ENCODE results near the gene RBM20. TPM values are rescaled to one million over a fixed set of nuclear protein-coding genes. Genes with fewer than 3 reads are reported as not detected.

Gene RBM20
- total and polyA plus RNA-seq, 10 of the 15 experiments (the other 5 are each of a cell fraction or from before 2014, with no cell fraction given) = 0.04 to 0.26 (median 0.15) TPM

DNA sequence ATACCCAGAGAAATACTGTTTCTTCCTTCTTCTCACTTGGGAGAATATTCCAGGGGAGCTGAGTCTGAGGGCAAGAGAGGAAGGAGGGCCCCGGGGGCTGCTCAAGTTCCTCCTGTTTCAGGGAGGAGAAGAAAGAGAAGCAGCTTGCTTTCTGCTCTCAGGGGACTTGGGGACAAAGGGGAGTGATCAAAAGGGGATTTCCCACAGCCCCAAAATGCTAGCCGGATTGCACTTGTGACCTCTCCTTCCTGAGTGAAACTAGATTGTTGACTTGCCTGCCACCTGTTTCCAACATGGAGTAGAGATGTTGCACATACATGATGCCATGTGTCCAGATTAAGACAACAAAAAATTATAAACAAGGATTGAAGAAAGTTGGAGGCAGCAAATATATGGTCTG is 198.9 kb downstream of the RBM20 start (continued):
- TF ChIP-seq, protein P1, sequence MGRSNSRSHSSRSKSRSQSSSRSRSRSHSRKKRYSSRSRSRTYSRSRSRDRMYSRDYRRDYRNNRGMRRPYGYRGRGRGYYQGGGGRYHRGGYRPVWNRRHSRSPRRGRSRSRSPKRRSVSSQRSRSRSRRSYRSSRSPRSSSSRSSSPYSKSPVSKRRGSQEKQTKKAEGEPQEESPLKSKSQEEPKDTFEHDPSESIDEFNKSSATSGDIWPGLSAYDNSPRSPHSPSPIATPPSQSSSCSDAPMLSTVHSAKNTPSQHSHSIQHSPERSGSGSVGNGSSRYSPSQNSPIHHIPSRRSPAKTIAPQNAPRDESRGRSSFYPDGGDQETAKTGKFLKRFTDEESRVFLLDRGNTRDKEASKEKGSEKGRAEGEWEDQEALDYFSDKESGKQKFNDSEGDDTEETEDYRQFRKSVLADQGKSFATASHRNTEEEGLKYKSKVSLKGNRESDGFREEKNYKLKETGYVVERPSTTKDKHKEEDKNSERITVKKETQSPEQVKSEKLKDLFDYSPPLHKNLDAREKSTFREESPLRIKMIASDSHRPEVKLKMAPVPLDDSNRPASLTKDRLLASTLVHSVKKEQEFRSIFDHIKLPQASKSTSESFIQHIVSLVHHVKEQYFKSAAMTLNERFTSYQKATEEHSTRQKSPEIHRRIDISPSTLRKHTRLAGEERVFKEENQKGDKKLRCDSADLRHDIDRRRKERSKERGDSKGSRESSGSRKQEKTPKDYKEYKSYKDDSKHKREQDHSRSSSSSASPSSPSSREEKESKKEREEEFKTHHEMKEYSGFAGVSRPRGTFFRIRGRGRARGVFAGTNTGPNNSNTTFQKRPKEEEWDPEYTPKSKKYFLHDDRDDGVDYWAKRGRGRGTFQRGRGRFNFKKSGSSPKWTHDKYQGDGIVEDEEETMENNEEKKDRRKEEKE (IDR thresholded peaks at IDR 0.05) = no peak
- TF ChIP-seq SREBF2 (IDR thresholded peaks at IDR 0.05; ENCODE audit: low read length) (no peak), NBN (IDR thresholded peaks at IDR 0.05) (peak; percentile 84; the same call in 1 of the 2 replicates), POLR2AphosphoS2 (IDR thresholded peaks at IDR 0.05; ENCODE audit: low read depth, low read length) (no peak), BHLHE40 (IDR thresholded peaks at IDR 0.05; ENCODE audit: borderline replicate concordance in 1 of 2, low read depth in 2 of 2, low read length in 1 of 2) (peak in 1 of 2 experiments; percentile 52; a peak in 2 of 4 replicates), ZNF622 (IDR thresholded peaks at IDR 0.05) (no peak), RELA (IDR thresholded peaks at IDR 0.05; ENCODE audit: borderline replicate concordance, partially characterized antibody) (peak; percentile 98), SP1 (IDR thresholded peaks at IDR 0.05; ENCODE audit: low read depth, low read length) (peak; percentile 84), TAF1 (IDR thresholded peaks at IDR 0.05; ENCODE audit: borderline replicate concordance, low read depth, low read length) (peak; percentile 76; the same call in 1 of the 2 replicates), ASH2L (IDR thresholded peaks at IDR 0.05; ENCODE audit: borderline replicate concordance, low read depth) (no peak), FOXM1 (IDR thresholded peaks at IDR 0.05; ENCODE audit: low read depth, low read length) (peak; percentile 95), MTA3 (IDR thresholded peaks at IDR 0.05; ENCODE audit: borderline replicate concordance, low read length) (peak; percentile 96), GATAD2B (conservative IDR thresholded peaks at IDR 0.05; ENCODE audit: low read depth) (peak; percentile 83), MYB (IDR thresholded peaks at IDR 0.05; ENCODE audit: borderline replicate concordance, low read depth, low read length) (no peak), TCF7 (IDR thresholded peaks at IDR 0.05; ENCODE audit: borderline replicate concordance) (peak; percentile 80)
- TF ChIP-seq, protein P2, sequence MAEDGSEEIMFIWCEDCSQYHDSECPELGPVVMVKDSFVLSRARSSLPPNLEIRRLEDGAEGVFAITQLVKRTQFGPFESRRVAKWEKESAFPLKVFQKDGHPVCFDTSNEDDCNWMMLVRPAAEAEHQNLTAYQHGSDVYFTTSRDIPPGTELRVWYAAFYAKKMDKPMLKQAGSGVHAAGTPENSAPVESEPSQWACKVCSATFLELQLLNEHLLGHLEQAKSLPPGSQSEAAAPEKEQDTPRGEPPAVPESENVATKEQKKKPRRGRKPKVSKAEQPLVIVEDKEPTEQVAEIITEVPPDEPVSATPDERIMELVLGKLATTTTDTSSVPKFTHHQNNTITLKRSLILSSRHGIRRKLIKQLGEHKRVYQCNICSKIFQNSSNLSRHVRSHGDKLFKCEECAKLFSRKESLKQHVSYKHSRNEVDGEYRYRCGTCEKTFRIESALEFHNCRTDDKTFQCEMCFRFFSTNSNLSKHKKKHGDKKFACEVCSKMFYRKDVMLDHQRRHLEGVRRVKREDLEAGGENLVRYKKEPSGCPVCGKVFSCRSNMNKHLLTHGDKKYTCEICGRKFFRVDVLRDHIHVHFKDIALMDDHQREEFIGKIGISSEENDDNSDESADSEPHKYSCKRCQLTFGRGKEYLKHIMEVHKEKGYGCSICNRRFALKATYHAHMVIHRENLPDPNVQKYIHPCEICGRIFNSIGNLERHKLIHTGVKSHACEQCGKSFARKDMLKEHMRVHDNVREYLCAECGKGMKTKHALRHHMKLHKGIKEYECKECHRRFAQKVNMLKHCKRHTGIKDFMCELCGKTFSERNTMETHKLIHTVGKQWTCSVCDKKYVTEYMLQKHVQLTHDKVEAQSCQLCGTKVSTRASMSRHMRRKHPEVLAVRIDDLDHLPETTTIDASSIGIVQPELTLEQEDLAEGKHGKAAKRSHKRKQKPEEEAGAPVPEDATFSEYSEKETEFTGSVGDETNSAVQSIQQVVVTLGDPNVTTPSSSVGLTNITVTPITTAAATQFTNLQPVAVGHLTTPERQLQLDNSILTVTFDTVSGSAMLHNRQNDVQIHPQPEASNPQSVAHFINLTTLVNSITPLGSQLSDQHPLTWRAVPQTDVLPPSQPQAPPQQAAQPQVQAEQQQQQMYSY (CRISPR knock-in tag; IDR thresholded peaks at IDR 0.05) = no peak
- TF ChIP-seq, protein P3, sequence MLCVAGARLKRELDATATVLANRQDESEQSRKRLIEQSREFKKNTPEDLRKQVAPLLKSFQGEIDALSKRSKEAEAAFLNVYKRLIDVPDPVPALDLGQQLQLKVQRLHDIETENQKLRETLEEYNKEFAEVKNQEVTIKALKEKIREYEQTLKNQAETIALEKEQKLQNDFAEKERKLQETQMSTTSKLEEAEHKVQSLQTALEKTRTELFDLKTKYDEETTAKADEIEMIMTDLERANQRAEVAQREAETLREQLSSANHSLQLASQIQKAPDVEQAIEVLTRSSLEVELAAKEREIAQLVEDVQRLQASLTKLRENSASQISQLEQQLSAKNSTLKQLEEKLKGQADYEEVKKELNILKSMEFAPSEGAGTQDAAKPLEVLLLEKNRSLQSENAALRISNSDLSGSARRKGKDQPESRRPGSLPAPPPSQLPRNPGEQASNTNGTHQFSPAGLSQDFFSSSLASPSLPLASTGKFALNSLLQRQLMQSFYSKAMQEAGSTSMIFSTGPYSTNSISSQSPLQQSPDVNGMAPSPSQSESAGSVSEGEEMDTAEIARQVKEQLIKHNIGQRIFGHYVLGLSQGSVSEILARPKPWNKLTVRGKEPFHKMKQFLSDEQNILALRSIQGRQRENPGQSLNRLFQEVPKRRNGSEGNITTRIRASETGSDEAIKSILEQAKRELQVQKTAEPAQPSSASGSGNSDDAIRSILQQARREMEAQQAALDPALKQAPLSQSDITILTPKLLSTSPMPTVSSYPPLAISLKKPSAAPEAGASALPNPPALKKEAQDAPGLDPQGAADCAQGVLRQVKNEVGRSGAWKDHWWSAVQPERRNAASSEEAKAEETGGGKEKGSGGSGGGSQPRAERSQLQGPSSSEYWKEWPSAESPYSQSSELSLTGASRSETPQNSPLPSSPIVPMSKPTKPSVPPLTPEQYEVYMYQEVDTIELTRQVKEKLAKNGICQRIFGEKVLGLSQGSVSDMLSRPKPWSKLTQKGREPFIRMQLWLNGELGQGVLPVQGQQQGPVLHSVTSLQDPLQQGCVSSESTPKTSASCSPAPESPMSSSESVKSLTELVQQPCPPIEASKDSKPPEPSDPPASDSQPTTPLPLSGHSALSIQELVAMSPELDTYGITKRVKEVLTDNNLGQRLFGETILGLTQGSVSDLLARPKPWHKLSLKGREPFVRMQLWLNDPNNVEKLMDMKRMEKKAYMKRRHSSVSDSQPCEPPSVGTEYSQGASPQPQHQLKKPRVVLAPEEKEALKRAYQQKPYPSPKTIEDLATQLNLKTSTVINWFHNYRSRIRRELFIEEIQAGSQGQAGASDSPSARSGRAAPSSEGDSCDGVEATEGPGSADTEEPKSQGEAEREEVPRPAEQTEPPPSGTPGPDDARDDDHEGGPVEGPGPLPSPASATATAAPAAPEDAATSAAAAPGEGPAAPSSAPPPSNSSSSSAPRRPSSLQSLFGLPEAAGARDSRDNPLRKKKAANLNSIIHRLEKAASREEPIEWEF (IDR thresholded peaks at IDR 0.05; ENCODE audit: insufficient replicate concordance, low read depth, low read length) = peak; percentile 92

Data from GM12878 (cell line).